GM10266 (cell line): ENCODE measurements around the gene CD22.

ENCODE experiments used
- DNase-seq: peaks from one replicate; pipeline ENCODE4 v3.0.0; 2012; ENCODE audit errors: extremely low spot score
- TF ChIP-seq, protein P1 (sequence below): IDR thresholded peaks from 2 replicates; pipeline ENCODE4 v1.5.1; 2012; ENCODE audit warnings: mild to moderate bottlenecking, low read depth; ENCODE audit not compliant: control insufficient read depth, insufficient read depth; ENCODE audit errors: missing control alignments

The CD22 gene

DNA sequence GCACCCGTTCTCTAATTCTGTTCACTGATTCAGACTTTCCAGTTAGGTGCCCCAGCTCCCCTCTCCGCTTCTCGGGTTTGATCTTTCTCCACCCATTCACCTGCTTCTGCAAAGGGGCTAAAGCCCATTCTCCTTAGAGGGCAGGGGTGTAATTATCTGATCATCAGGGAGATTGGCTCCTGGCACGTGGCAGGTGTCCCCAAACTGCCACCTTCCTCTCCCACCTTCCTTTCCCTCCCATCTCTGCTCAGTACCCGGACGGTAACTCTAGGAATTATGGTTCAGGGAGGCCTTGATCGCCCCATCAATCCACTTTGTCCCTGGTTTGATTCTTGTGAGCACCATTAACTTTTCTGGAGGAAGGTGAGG lies 18.9 kb downstream of the CD22 start:
- TF ChIP-seq, protein P1, sequence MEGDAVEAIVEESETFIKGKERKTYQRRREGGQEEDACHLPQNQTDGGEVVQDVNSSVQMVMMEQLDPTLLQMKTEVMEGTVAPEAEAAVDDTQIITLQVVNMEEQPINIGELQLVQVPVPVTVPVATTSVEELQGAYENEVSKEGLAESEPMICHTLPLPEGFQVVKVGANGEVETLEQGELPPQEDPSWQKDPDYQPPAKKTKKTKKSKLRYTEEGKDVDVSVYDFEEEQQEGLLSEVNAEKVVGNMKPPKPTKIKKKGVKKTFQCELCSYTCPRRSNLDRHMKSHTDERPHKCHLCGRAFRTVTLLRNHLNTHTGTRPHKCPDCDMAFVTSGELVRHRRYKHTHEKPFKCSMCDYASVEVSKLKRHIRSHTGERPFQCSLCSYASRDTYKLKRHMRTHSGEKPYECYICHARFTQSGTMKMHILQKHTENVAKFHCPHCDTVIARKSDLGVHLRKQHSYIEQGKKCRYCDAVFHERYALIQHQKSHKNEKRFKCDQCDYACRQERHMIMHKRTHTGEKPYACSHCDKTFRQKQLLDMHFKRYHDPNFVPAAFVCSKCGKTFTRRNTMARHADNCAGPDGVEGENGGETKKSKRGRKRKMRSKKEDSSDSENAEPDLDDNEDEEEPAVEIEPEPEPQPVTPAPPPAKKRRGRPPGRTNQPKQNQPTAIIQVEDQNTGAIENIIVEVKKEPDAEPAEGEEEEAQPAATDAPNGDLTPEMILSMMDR = no peak

DNA sequence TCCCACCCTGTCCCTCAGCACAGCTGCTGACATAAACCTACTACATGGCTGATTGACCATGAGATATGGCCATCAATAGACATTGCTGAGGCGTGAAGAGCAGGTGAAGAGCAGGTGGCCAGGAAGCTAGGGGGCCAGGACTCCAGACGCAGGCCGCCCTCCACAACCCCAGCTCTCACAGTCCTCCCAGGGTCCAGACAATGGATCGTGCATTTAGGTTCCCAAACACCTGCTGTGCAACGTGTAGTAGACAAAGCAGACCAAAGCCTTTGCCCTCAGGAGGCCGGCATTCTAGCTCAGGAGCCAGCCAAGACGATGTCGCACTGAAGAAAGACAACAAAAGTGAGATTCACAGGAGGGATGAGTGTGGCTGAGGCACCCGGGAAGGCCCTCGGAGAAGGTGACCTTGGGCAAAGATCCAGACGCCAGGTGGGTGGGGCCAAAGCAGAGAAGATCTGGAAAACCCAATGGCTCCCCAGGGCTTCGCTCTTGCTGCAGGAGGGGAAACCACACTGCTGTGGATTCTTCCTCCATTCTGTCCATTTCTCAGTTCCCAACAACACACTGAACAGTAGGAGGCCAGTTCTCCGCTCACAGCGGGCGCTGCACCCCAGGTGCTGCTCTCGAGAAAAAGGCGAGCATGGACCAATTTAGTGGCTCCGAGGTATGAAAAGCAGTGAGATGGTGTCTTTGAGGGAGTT lies 20.1 kb downstream of the CD22 start:
- TF ChIP-seq, protein P1 = no peak
- DNase-seq = peak; percentile 41

More for the DNA sequence above, 18.9 kb downstream of the CD22 start:
- no peak for DNase-seq

DNA sequence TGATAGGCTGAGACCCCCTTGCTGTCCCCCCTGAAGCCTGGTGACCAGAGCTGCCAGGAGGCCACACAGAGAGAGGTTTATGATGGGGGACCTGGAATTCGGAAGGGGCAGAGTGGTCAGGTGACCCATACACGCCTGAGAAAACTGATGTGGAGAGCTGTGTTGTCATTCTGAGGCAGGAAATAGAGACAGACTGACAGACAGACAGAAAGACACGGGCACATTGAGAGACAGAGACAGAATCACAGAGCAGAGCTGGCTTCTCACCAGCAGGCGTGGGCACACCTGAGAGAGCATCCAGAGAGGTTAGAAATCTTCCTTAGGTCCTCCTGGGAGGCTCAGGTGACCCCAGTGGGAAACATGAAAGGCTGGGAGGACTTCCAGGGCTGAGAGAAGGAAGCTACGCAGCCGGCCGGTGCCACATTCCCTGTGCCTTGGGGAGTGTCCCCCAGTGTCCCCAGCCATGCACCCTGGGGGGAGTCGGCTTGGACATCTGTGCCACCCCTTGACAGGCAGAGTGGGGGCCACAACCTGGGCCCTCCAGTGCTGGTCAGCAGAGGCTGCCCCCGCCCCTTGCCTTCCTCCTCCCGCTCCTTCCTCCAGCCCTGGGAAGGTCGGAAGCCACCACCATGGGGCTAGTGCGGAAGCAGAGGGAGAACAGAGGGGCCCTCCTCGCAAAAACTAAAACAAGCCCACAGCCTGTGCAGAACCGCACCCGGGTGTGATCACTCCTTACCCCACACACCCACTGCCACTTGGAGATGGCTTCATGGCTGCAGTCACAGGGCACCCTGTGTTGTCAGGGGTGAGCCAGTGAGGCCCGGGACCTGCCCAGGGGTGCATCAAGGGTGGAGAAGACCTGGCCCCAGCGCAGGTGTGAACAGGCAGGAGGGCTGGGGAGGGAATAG lies 20.9 kb downstream of the CD22 start:
- DNase-seq = peak; percentile 34
- TF ChIP-seq, protein P1 = no peak

DNA sequence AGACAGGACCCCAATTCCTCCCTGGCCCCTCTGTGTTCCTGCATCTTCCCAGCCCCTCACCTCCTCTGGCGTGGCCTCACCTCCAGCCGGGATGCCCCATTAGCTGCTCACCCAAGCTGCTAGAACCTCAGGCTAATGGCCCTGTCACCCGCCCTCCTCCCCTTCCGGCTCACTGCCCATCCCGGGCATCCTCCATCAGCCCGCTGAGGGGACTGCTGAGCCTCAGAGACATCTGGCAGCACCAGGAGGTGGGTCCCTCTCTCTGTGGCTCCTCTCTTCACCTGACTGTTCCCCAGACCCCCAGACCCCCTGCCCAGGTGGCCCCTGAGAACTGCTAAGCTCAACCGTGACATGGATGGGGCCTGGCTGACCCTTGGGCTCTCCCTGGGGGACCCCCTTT lies 21.6 kb downstream of the CD22 start:
- TF ChIP-seq, protein P1 = no peak
- peak; percentile 29 for DNase-seq

DNA sequence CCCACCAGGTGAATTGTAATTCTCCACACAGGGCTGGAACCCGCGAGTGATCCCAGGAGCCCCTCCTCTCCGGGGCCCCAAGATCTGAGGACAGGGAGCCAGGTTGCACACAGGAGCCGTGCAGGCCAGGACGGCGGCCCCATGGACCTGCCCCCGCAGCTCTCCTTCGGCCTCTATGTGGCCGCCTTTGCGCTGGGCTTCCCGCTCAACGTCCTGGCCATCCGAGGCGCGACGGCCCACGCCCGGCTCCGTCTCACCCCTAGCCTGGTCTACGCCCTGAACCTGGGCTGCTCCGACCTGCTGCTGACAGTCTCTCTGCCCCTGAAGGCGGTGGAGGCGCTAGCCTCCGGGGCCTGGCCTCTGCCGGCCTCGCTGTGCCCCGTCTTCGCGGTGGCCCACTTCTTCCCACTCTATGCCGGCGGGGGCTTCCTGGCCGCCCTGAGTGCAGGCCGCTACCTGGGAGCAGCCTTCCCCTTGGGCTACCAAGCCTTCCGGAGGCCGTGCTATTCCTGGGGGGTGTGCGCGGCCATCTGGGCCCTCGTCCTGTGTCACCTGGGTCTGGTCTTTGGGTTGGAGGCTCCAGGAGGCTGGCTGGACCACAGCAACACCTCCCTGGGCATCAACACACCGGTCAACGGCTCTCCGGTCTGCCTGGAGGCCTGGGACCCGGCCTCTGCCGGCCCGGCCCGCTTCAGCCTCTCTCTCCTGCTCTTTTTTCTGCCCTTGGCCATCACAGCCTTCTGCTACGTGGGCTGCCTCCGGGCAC lies 22.6 kb downstream of the CD22 start:
- TF ChIP-seq, protein P1 = no peak

DNA sequence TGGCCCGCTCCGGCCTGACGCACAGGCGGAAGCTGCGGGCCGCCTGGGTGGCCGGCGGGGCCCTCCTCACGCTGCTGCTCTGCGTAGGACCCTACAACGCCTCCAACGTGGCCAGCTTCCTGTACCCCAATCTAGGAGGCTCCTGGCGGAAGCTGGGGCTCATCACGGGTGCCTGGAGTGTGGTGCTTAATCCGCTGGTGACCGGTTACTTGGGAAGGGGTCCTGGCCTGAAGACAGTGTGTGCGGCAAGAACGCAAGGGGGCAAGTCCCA lies 23.1 kb downstream of the CD22 start:
- TF ChIP-seq, protein P1 = no peak

More for the DNA sequence above, 22.6 kb downstream of the CD22 start:
- DNase-seq = no peak

More for the DNA sequence above, 23.1 kb downstream of the CD22 start:
- DNase-seq = no peak
